SU-DHL-6 (cell line): ENCODE data around the gene ITPR3.

Experiments used
- CTCF ChIP-seq: fragments of 200-600 bp; sonication (generic); IDR thresholded peaks from one replicate; pipeline ENCODE4 v1.5.1; 2017; ENCODE audit warnings: antibody characterized with exemption, mild to moderate bottlenecking, low read length, moderate library complexity; ENCODE audit not compliant: insufficient read depth, poor library complexity, severe bottlenecking
- EZH2phosphoT487 ChIP-seq: fragments of 200-600 bp; sonication (generic), shearing (Covaris generic); conservative IDR thresholded peaks from 2 replicates; pipeline ENCODE4 v1.6.1; 2018; ENCODE audit warnings: mild to moderate bottlenecking, antibody characterized with exemption, low read length, moderate library complexity, mixed read lengths

DNA sequence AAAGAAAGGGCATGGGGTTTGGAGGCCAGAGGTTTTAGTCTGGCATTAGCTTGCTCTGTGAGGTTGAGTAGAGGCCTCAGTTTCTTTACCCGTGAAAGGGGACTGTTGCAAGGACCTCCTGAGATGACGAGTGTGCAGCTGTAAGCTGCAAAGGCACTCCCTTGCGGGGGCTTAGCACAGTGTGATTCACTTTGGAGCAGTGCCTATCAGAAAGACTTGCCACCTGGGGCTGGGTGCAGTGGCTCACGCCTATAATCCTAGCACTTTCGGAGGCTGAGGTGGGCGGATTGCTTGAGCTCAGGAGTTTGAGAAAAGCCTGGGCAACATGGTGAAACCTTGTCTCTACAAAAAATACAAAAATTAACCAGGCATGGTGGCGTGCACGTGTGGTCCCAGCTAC is 33.6 kb upstream of the ITPR3 start:
- TF ChIP-seq CTCF (no peak), EZH2phosphoT487 (0 out of 2 replicates have a peak, but pooled peaks have one; percentile 66)
